Vagina (tissue), 2 donors: ENCODE results near the gene GAREM1.

Experiments used
- CTCF ChIP-seq, 3 experiments: fragments of 450-650 bp in 2 of 3; fragments of 200-600 bp in 1 of 3; sonication (generic) in 1 of 3; IDR thresholded peaks; one replicate each; pipeline ENCODE4 v1.5.1; 2017 to 2019; ENCODE audit warnings: antibody characterized with exemption in 3 of 3, mild to moderate bottlenecking in 2 of 3, moderate library complexity in 2 of 3
- POLR2A ChIP-seq, 2 donors: fragments of 450-650 bp; IDR thresholded peaks; one replicate each; pipeline ENCODE4 v1.6.1; 2017; ENCODE audit warnings: antibody characterized with exemption in 2 of 2, mild to moderate bottlenecking in 2 of 2, moderate library complexity in 2 of 2
- POLR2AphosphoS5 ChIP-seq, 2 donors: sonication (generic); formaldehyde crosslinking; IDR thresholded peaks; one replicate each; pipeline ENCODE4 v1.9.0; 2017; ENCODE audit warnings: antibody characterized with exemption in 2 of 2, mild to moderate bottlenecking in 2 of 2, low read depth in 1 of 2; ENCODE audit not compliant: insufficient read depth in 1 of 2

- TF ChIP-seq POLR2A (IDR thresholded peaks at IDR 0.05) (no peak), CTCF (IDR thresholded peaks at IDR 0.05) (no peak), POLR2AphosphoS5 (IDR thresholded peaks at IDR 0.05; ENCODE audit: insufficient read depth in 1 of 2, low read depth in 1 of 2) (no peak)
These were observed 124.0 kb downstream of the GAREM1 start for GRCh38 chr18:32346671-32347070.
